Measurements from ENCODE around the gene AKR1B15. TPM values are rescaled to one million over a fixed set of nuclear protein-coding genes. Genes with fewer than 3 reads are reported as not detected.
A peak's percentile ranks its signal among the peaks of the same experiment; 100 is the strongest.

AKR1B15 gene
- total and polyA plus RNA-seq, 2 of the 4 experiments (the other 2 are of a cell fraction), result not detected

DNA sequence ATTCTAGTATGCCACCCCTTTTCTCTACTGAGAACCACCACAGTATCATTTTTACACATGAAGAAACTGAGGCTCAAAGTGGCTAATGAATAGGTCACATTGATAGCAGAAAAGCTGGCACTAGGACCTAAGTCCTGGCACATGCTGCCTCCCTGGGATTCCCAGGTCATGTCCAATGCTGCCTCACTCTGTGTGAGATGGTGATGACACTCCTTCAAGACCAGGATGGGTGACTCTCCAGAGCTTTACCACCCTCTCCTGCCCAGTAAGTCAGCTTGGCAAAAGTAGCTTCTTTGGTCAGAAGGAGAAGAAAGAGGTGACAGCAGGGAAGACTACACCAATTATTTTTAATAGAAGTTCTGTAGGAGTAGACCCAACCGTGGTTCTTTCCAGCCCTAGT is 34.8 kb upstream of the AKR1B15 start:
- Histone ChIP-seq H3K79me1 (ENCODE audit: low read depth in 1 of 2, low read length in 2 of 2) (no peaks in the 10 kb centered on the region), H3K4me2 (ENCODE audit: low read depth, low read length) (no peak overlapping the region), H3K14ac (replicated peaks; ENCODE audit: low read depth, low read length) (no peak overlapping the region), H3K9me1 (ENCODE audit: insufficient read depth, low read length) (peaks cover 10% of the 10 kb centered on the region), H2AK9ac (replicated peaks; ENCODE audit: low read depth, low read length, poor library complexity) (no peak overlapping the region), H3K9me3 (ENCODE audit: control insufficient read depth, insufficient read depth, low read length) (no peaks in the 10 kb centered on the region), H3K4ac (ENCODE audit: low read depth, low read length) (no peak overlapping the region), H2BK20ac (ENCODE audit: low read depth, low read length) (no peak overlapping the region), H2BK120ac (ENCODE audit: low read depth, low read length) (no peak overlapping the region), H4K8ac (ENCODE audit: low read depth in 2 of 2, low read length in 2 of 2) (no peak overlapping the region), H4K20me1 (ENCODE audit: insufficient read depth, low read length) (no peaks in the 10 kb centered on the region), H4K91ac (ENCODE audit: insufficient read depth, low read depth, low read length) (no peak overlapping the region), H3K27me3 (ENCODE audit: control insufficient read depth, insufficient read depth, low read length) (no peaks in the 10 kb centered on the region), H3K18ac (ENCODE audit: low read depth, low read length) (no peak overlapping the region), H3K36me3 (ENCODE audit: control insufficient read depth, insufficient read depth, low read length) (no peaks in the 10 kb centered on the region), H2BK5ac (ENCODE audit: low read depth, low read length, poor library complexity, severe bottlenecking) (no peak overlapping the region), H3K4me1 (ENCODE audit: control insufficient read depth, insufficient read depth, low read length) (peaks cover 2% of the 10 kb centered on the region; the same call in 1 of the 2 replicates), H2AK5ac (ENCODE audit: low read depth, low read length) (peak overlapping the region; percentile 89), H3K27ac (ENCODE audit: insufficient read depth, low read length) (no peak overlapping the region), H4K5ac (ENCODE audit: low read depth, low read length) (no peak overlapping the region), H3K56ac (ENCODE audit: extremely low read depth, insufficient read depth, low read length) (no peak overlapping the region), H2AFZ (replicated peaks; ENCODE audit: low read length, poor library complexity) (no peak overlapping the region), H2BK15ac (ENCODE audit: low read depth, low read length) (no peak overlapping the region; the same call in 2 of the 3 replicates), H3K4me3 (ENCODE audit: insufficient read depth, low read depth, low read length) (no peak overlapping the region), H3K9ac (ENCODE audit: low read depth, low read length) (no peak overlapping the region), H3K23ac (ENCODE audit: low read depth, low read length) (no peak overlapping the region)
- BruUV-seq (replicated peaks), result no TSS peak
- dilution Hi-C loops (cut with HindIII; ENCODE audit: low sequenced_read_pairs, unreplicated experiment), result no loop called here
- no peak for ATAC-seq (ENCODE audit: low read depth)
- intact Hi-C loops (cut with micrococcal nuclease), result loop anchor here (1.0 kb wide), 2 partner anchors 33 to 92 kb away; no protein-coding TSS in a partner anchor
- POLR2A ChIA-PET (ENCODE audit: unreplicated experiment), result no interaction called here
- no peak for DNase-seq
- TF ChIP-seq BHLHE40 (IDR thresholded peaks at IDR 0.05; ENCODE audit: low read depth, low read length) (no peak), FOS (IDR thresholded peaks at IDR 0.05; ENCODE audit: low read depth, low read length) (no peak), RAD21 (IDR thresholded peaks at IDR 0.05; ENCODE audit: low read length) (no peak), MXI1 (IDR thresholded peaks at IDR 0.05; ENCODE audit: borderline replicate concordance, low read depth, low read length) (no peak), RFX5 (IDR thresholded peaks at IDR 0.05; ENCODE audit: low read depth, low read length) (no peak), RCOR1 (IDR thresholded peaks at IDR 0.05; ENCODE audit: insufficient replicate concordance, low read length) (no peak), MAFK (IDR thresholded peaks at IDR 0.05; ENCODE audit: low read depth, low read length) (no peak), CHD1 (IDR thresholded peaks at IDR 0.05; ENCODE audit: low read depth, low read length) (no peak), MAZ (IDR thresholded peaks at IDR 0.05; ENCODE audit: borderline replicate concordance, low read depth, low read length) (no peak), CEBPB (IDR thresholded peaks at IDR 0.05; ENCODE audit: low read depth, low read length) (no peak)
- TF ChIP-seq, protein P1, sequence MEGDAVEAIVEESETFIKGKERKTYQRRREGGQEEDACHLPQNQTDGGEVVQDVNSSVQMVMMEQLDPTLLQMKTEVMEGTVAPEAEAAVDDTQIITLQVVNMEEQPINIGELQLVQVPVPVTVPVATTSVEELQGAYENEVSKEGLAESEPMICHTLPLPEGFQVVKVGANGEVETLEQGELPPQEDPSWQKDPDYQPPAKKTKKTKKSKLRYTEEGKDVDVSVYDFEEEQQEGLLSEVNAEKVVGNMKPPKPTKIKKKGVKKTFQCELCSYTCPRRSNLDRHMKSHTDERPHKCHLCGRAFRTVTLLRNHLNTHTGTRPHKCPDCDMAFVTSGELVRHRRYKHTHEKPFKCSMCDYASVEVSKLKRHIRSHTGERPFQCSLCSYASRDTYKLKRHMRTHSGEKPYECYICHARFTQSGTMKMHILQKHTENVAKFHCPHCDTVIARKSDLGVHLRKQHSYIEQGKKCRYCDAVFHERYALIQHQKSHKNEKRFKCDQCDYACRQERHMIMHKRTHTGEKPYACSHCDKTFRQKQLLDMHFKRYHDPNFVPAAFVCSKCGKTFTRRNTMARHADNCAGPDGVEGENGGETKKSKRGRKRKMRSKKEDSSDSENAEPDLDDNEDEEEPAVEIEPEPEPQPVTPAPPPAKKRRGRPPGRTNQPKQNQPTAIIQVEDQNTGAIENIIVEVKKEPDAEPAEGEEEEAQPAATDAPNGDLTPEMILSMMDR (conservative IDR thresholded peaks at IDR 0.05; ENCODE audit: low read depth, low read length), result no peak
- TF ChIP-seq, protein P2, sequence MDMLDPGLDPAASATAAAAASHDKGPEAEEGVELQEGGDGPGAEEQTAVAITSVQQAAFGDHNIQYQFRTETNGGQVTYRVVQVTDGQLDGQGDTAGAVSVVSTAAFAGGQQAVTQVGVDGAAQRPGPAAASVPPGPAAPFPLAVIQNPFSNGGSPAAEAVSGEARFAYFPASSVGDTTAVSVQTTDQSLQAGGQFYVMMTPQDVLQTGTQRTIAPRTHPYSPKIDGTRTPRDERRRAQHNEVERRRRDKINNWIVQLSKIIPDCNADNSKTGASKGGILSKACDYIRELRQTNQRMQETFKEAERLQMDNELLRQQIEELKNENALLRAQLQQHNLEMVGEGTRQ (IDR thresholded peaks at IDR 0.05; ENCODE audit: low read depth, low read length), result no peak
- TF ChIP-seq, protein P3, sequence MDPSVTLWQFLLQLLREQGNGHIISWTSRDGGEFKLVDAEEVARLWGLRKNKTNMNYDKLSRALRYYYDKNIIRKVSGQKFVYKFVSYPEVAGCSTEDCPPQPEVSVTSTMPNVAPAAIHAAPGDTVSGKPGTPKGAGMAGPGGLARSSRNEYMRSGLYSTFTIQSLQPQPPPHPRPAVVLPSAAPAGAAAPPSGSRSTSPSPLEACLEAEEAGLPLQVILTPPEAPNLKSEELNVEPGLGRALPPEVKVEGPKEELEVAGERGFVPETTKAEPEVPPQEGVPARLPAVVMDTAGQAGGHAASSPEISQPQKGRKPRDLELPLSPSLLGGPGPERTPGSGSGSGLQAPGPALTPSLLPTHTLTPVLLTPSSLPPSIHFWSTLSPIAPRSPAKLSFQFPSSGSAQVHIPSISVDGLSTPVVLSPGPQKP (IDR thresholded peaks at IDR 0.05; ENCODE audit: borderline replicate concordance, low read depth, low read length), result no peak
- CTCF ChIA-PET, result interaction anchor here (0.6 to 2.3 kb wide), 17 partner anchors 8 to 789 kb away, joined by 3 to 43 read pairs (median 3); partner anchors contain the start of gene AKR1B10
- in situ Hi-C loops (cut with MboI; ENCODE audit: low sequenced_read_pairs), result loop anchor here (5.0 kb wide), 1 partner anchor 82 kb away; no protein-coding TSS in a partner anchor
- WGBS, 2 experiments (ENCODE audit: extremely low coverage in 2 of 2, insufficient read length in 1 of 2), result no CpG with 5 or more reads among the region's 1 CpG
